Measurements from ENCODE around the gene TPSG1. TPM values are rescaled to one million over a fixed set of nuclear protein-coding genes. Genes with fewer than 3 reads are reported as not detected.

TPSG1 gene
- total and polyA plus RNA-seq, 10 of the 15 experiments (the other 5 are each of a cell fraction or from before 2014, with no cell fraction given), result not detected

GRCh38 chr16:1263591-1264344 is 38.7 kb upstream of the TPSG1 start (continued):
- TF ChIP-seq CTCF (IDR thresholded peaks at IDR 0.05 in 2 of 3, conservative IDR thresholded peaks at IDR 0.05 in 1 of 3; ENCODE audit: control insufficient read depth in 2 of 3, extremely low read depth in 1 of 3, insufficient read depth in 1 of 3, low read depth in 3 of 3, low read length in 3 of 3), result no peak

GRCh38 chr16:1262846-1263221 is 37.8 kb upstream of the TPSG1 start:
- no peaks in the 10 kb centered on the region for H3K9me3 ChIP-seq (replicated peaks; ENCODE audit: control insufficient read depth, insufficient read depth, low read length)
- ATAC-seq, result no peak
- no peaks in the 10 kb centered on the region for H3K4me1 ChIP-seq (ENCODE audit: control insufficient read depth, insufficient read depth, low read length)
- no peak overlapping the region for H2AFZ ChIP-seq (ENCODE audit: control insufficient read depth, low read depth, low read length)
- BruUV-seq (replicated peaks), result no TSS peak
- WGBS (ENCODE audit: insufficient coverage, insufficient replicate concordance, low lambda C conversion rate, missing lambda C conversion rate), result 38% methylated on average over 8 of the region's 9 CpGs
- no peaks in the 10 kb centered on the region; a peak in 1 of 4 replicates for H3K27me3 ChIP-seq (replicated peaks in 1 of 2; ENCODE audit: control insufficient read depth in 2 of 2, insufficient read depth in 2 of 2, low read length in 1 of 2)
- no peaks in the 10 kb centered on the region for H3K79me2 ChIP-seq (ENCODE audit: control insufficient read depth, insufficient read depth, low read length)
- no peak for DNase-seq (ENCODE audit: low read depth, low spot score)
- H3K36me3 ChIP-seq (ENCODE audit: control insufficient read depth in 2 of 2, insufficient read depth in 2 of 2, low read length in 1 of 2), result no peaks in the 10 kb centered on the region
- H3K27ac ChIP-seq (ENCODE audit: control insufficient read depth, insufficient read depth), result no peak overlapping the region
- FAIRE-seq, result no peak
- intact Hi-C loops (cut with micrococcal nuclease; ENCODE audit: unreplicated experiment) (no loop called here), in situ Hi-C loops (cut with MboI) (no loop called here)
- no peak overlapping the region for H3K9ac ChIP-seq (ENCODE audit: control insufficient read depth, insufficient read depth, low read length)
- ChIA-PET CTCF (no interaction called here), SMC1A (ENCODE audit: uncharacterized antibody, unreplicated experiment) (no interaction called here), RAD21 (ENCODE audit: unreplicated experiment) (no interaction called here), POLR2A (no interaction called here)
- H3K4me3 ChIP-seq, result no peak overlapping the region
- no peaks in the 10 kb centered on the region for H4K20me1 ChIP-seq (ENCODE audit: control insufficient read depth, insufficient read depth)
- H3K4me2 ChIP-seq (ENCODE audit: control insufficient read depth, insufficient read depth), result no peak overlapping the region
- no peak for TF ChIP-seq YY1 (IDR thresholded peaks at IDR 0.05; ENCODE audit: low read depth, low read length)
- no peak for TF ChIP-seq CBFB (IDR thresholded peaks at IDR 0.05; ENCODE audit: low read depth)
- TF ChIP-seq, protein P1, sequence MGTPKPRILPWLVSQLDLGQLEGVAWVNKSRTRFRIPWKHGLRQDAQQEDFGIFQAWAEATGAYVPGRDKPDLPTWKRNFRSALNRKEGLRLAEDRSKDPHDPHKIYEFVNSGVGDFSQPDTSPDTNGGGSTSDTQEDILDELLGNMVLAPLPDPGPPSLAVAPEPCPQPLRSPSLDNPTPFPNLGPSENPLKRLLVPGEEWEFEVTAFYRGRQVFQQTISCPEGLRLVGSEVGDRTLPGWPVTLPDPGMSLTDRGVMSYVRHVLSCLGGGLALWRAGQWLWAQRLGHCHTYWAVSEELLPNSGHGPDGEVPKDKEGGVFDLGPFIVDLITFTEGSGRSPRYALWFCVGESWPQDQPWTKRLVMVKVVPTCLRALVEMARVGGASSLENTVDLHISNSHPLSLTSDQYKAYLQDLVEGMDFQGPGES (IDR thresholded peaks at IDR 0.05), result no peak
- TF ChIP-seq JUNB (IDR thresholded peaks at IDR 0.05), result no peak
- TF ChIP-seq BMI1 (IDR thresholded peaks at IDR 0.05; ENCODE audit: borderline replicate concordance), result no peak
- no peak for TF ChIP-seq JUND (IDR thresholded peaks at IDR 0.05; ENCODE audit: low read depth, low read length)
- TF ChIP-seq NBN (IDR thresholded peaks at IDR 0.05), result no peak

Measured in GM12878 (cell line).